HG02943 (cell line): ENCODE data around the gene RHOA.
"Not testable (repeated sequence)": the region's sequence is repeated elsewhere in the genome, so short reads cannot be mapped to it uniquely, and the experiment has no call there.

Experiments used
- ATAC-seq: cut with Tn5 transposase; IDR thresholded peaks from one replicate; pipeline ENCODE4 v1.9.1; 2021; ENCODE audit warnings: mild to moderate bottlenecking, low read depth, moderate library complexity; ENCODE audit not compliant: unreplicated experiment

RHOA gene

GRCh38 chr3:49371946-49372345, 39.8 kb downstream of the RHOA start:
- no peak for ATAC-seq

DNA sequence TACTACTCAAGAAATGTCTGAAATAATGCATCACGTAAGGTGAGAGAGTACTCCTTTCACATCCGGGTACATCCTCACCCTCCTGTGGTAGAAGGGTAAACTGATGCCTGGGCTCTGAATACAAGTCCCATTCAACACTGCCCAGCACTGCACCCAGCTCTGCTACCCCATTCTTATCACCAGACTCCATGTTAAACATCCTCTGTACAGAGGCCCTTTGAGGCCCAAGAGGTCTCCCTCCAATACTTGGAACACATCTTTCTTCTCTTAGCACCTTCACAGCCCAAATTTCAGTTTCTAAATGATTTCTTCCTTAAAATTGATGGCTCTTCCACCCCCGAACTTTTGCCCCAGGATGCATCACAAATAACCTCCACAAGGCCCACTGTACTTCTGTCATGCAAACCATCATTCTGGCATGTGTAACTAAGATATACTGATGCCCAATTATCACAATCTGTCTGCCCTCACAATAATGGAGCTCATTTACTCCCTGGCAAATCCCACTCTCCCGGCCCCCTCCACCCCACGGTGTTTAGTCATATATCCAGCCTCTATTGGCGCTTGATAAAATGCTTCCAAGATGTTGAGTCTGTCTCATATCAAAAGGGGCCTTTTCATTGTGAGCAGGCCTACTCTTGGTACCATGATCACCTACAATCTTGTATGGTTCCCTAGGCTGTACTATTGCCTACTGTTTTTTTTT, 41.0 kb downstream of the RHOA start:
- no peak for ATAC-seq

DNA sequence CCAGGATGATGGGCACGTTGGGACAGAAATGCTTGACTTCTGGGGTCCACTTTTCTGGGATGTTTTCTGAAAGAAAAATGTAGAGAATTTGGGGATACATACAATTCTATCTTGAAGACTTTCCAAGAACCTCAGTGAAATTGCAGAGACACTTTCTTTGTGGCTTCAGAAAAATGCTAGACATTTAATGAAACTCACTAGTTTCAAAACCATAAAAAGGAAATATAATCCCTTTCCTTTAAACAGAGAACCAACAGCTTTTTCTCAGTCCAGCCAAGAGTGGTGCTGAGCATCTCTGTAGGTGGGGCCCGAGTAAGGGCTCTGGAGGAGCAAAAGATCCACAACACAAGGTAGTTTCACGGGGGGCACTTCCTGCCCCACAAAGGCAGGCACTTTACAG, 49.2 kb downstream of the RHOA start:
- no peak for ATAC-seq

DNA sequence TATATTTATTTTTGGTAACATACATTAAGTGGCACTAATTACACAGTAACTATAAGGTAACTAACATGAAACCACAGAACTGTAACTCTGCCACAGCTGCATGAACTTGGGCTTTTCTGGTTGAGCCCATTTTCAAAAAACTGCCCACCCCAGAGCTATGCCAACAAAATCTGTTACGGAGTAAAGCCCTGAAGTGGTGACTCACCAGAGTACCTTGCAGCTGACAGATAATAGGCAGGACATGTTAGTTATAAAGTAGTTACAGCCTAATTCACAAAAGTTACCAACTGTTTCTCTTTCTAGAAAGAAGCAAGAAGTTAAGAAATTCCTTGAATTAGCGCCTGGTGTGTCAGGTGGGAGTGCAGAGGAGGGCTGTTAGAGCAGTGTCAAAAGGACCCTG, 52.2 kb downstream of the RHOA start:
- ATAC-seq, result no peak

- no peak for ATAC-seq
These were observed 52.9 kb downstream of the RHOA start for GRCh38 chr3:49358884-49359225.

DNA sequence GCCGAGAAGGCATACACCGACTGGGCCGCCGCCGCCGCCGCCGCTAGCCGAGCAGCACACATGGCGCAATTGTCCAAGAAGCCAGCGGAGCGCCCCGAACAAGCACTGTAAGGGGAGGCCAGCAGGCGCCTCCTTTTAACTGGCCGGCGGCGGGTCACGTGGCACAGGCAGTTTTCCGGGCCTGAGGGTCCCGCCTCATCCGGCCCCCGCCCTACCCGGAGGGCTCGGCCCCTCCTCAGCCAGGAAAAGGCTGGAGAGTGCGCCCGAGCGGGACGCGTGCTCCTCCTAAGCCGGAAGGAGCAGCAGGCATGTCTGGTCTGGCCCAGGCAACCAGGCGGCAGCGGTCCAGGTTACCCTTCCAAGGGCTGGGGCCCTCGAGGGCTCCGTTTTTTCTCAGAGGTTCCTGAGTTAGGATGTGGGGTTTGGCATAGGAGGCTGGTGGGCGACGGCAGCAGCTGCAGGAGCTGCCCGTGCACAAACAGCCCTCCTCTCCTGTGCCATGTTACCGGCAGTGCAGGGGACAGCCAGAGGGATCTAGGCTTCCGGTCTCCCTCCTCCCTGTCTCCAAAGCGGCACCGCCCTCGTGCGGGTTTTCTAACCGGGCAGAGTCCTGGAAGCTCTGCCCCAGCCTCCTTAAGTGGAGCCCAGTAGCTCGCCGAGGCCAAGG, 53.4 kb downstream of the RHOA start, which contains the start of gene GPX1:
Gene GPX1 (minus strand): TSS at position 137 of the 667 bp plus-strand sequence. CDS start 75 bp downstream, at position 62.
- no peak for ATAC-seq

DNA sequence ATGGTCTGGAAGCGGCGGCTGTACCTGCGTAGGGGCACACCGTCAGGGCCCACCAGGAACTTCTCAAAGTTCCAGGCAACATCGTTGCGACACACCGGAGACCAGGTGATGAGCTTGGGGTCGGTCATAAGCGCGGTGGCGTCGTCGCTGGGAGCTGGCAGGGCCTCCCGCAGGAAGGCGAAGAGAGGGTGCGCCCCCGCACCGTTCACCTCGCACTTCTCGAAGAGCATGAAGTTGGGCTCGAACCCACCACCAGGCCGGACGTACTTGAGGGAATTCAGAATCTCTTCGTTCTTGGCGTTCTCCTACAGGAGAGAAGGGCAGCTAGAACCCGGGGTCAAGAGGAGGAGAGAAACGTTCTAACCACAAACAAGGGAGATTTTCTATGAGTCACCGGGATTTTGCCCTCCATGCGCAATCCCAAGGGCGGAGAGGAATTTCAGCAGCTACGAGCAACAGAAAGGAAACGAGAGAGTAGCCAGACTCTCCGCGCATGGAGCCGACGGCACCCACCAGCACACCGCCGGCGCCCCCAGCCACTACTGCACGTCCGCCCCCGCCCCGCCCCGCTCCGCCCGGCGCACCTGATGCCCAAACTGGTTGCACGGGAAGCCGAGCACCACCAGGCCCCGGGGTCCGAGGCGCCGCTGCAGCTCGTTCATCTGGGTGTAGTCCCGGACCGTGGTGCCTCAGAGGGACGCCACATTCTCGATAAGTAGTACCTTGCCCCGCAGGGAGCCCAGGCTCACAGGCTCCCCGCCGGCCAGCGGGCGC, 54.1 kb downstream of the RHOA start:
- ATAC-seq, result not testable (repeated sequence)

GRCh38 chr3:49357095-49357442, 54.7 kb downstream of the RHOA start:
- ATAC-seq, result not testable (repeated sequence)

DNA sequence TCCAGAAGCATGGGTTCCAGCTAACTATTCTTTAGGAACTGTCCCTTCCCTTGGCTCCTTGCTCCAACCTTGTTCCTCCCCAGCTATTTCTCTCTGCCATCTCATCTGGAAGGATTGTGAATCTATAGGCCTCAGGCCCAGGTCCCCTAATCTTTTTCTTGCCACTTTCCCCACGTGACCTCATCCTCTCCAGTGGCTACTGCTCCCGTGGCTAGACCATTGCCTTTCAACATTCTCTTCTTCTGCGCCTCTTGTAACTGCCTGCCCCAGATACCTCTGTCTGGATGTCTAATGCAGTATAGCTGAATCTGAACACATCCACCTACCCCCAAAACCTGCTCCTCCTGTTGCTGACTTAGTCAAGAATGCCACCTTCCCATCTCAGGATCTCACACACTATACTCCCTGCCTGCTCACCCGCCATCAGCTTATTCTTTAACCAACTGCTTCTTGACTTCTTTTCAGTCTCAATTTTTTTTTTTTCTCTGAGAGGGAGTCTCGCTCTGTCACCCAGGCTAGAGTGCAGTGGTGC, 58.8 kb downstream of the RHOA start:
- ATAC-seq, result no peak

DNA sequence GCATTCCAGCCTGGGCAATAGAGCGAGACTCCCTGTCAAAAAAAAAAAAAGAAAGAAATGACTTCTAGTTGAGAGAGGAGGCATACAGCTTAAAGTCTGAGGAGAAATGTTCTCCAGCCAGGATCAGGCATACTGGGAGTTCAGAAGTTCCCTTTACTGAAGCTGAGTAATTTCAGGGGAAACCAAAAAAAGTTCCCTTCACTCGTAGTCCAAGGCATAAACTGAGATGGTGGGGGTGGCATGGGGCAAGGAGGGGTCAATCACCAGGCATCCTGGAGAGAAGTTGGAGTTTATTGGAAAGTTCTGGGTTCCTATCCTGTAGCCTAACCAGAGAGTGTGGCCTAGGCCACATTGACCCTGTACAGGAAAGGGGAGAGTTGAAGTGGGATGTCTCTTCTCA, 59.5 kb downstream of the RHOA start:
- ATAC-seq, result no peak

DNA sequence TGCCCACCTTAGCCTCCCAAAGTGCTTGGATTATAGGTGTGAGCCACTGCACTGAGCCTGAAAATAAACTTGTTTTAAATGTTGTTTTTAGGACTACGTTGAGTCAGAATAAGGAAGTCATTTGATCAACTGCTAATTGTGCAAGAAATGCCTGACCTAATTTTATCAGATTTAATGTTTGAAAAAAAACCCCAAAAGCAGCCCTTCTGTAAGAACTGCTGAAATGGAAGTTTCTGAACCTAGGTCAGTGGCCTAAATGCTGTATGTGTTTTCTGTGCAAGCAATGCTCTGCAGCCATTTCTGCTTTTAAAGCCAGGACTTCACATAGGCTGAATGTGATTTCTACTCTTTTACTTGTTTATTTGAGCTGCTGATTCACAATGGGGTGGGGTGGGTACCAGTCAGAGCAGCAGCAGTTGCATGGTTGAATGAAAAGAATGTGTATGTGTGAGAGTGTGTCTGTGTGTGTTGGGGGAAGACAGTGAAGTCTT, 60.2 kb downstream of the RHOA start:
- ATAC-seq, result no peak

- ATAC-seq, result no peak
These were observed 62.2 kb downstream of the RHOA start for GRCh38 chr3:49349348-49350114.

- not testable (repeated sequence) for ATAC-seq
These were observed 63.4 kb downstream of the RHOA start for GRCh38 chr3:49348361-49348760.

DNA sequence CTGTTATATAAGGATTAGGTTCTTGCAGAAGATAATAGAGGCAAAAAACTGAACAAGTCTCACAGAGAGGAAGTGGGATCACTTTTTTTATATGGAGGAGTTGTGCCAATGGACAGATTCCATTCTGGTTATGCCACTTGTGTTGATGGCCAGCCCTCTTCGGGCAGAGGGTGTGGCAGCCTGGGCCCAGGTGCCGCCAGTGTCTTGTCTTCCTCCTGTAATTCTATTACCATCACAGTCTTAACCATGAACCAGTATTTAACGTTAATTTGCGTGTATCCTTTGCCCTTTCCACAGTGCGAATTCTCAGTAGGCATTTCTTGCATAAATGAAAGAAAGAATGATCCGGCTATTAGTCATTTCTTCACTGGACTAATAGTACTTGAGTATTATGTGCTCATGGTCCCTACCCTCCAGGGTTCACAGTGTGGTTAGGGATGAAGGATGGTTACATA, 65.0 kb downstream of the RHOA start:
- no peak for ATAC-seq

GRCh38 chr3:49343163-49343562, 68.6 kb downstream of the RHOA start:
- ATAC-seq, result no peak

DNA sequence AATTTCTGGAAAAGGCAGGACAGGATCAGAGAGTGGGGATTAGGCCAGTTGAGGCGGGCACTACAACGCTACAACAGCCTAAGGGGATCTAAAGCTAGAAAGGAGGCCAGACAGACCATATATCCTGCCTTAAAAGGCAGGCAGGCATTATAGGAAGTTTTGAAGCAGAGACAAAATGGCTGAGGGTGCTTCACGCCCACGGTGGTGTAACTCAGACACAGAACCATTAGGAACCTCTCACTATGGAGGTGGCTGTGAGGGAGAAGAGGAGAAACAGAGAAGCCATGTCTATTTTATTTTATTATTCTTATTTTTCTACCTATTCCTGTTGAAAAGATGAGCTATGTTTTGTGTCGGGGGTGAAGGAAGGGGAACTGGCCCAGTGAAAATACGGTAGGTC, 69.8 kb downstream of the RHOA start:
- no peak for ATAC-seq

DNA sequence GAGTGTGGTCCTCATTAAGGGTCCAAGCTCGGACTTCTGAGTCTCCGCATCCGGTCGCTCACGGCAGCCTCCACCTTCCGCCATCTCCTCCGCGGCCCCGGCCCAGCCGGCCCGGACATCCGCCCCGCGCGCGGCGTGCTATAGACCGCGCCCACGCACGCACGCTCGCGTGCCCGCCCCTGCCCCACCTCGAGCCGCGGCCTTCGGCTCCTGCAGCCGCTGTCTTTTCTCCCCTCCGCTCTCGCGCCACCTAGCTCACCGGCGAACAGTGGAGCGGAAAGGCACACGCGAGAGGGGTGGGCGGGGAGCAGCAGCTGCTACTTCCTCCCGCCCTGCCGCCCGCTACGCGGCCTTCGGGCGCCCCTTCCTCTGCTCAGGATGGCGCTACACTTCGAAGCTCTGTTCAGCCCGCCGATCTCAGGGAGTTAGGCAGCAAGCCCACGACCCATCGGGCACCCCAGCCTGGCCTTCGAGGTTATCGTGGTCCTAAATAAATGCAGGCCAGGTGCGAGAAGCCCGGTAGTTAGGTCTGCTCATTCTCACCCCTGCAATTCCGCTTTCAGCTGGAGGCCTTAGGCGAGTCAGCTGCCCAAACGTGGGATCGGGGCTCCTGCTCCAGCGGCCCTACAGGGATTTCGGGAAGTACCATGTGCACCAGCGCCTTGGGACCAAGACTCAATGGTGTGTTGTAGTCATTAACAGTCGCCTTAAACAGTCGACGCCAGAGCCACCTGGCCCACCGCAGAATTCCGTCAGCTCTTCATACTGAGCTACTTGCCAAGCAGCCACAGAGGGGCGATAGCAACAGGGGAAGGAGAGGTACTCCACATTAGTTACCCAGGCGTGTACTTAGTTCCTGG, 71.6 kb downstream of the RHOA start, which contains the start of gene USP4:
Gene USP4 (minus strand): TSS at position 113 of the 860 bp plus-strand sequence. CDS start 29 bp downstream, at position 84.
- ATAC-seq, result peak; percentile 84

GRCh38 chr3:49339581-49339940, 72.2 kb downstream of the RHOA start:
- no peak for ATAC-seq

DNA sequence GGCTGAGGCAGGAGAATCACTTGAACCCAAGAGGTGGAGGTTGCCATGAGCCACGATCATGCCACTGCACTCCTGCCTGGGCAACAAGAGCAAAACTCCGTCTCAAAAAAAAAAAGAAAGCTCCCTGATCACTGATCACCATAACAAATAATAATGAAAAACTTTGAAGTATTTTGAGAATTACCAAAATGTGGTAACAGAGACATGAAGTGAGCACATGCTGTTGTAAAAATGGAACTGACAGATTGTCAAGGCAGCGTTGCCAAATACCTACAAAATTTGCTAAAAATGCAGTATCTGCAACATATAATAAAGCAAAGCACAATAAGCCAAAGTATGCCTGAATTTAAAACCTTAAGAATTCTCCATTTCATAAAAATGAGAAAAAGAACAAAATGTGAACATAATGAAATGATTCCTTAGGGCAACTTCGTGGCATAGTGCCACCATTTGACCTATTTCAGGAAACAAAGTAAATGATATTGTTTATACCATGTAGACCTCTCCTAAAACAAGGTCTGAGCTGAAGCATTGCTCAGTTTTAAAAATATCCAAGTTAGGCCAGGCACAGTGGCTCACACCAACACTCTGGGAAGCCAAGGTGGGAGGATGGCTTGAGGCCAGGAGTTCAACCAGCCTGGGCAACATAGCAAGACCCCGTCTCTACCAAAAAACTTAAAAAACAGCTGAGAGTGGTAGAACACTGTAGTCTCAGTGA, 77.7 kb downstream of the RHOA start:
- ATAC-seq, result no peak
